ENCODE results near the gene MYZAP. TPM values are rescaled to one million over a fixed set of nuclear protein-coding genes. Genes with fewer than 3 reads are reported as not detected.

MYZAP gene
- total and polyA plus RNA-seq, 2 of the 13 experiments (the other 11 are each of a cell fraction or from before 2014, with no cell fraction given) = not detected

DNA sequence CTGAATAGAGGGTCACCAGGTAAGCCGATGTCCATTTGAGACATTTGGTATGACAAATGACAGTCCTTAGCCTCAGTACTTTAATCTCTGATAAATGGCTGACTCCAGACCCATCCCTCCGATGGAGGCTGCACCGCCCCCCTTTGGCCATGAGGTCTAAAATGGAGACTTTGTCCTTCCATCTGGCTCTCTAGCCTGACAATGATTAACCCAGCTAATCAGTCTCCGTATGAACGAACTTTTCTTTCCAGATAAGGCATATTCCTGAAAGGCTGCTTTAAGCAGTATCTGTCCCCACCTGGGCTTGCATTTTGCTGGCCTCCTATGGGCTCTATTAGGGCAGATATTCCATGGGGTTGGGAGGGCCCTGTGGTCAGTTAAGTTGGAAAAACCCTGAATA is 10.8 kb upstream of the MYZAP start (continued):
- TF ChIP-seq, protein P1, sequence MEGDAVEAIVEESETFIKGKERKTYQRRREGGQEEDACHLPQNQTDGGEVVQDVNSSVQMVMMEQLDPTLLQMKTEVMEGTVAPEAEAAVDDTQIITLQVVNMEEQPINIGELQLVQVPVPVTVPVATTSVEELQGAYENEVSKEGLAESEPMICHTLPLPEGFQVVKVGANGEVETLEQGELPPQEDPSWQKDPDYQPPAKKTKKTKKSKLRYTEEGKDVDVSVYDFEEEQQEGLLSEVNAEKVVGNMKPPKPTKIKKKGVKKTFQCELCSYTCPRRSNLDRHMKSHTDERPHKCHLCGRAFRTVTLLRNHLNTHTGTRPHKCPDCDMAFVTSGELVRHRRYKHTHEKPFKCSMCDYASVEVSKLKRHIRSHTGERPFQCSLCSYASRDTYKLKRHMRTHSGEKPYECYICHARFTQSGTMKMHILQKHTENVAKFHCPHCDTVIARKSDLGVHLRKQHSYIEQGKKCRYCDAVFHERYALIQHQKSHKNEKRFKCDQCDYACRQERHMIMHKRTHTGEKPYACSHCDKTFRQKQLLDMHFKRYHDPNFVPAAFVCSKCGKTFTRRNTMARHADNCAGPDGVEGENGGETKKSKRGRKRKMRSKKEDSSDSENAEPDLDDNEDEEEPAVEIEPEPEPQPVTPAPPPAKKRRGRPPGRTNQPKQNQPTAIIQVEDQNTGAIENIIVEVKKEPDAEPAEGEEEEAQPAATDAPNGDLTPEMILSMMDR (CRISPR knock-in tag; IDR thresholded peaks at IDR 0.05) = peak; percentile 47
- TF ChIP-seq, protein P2, sequence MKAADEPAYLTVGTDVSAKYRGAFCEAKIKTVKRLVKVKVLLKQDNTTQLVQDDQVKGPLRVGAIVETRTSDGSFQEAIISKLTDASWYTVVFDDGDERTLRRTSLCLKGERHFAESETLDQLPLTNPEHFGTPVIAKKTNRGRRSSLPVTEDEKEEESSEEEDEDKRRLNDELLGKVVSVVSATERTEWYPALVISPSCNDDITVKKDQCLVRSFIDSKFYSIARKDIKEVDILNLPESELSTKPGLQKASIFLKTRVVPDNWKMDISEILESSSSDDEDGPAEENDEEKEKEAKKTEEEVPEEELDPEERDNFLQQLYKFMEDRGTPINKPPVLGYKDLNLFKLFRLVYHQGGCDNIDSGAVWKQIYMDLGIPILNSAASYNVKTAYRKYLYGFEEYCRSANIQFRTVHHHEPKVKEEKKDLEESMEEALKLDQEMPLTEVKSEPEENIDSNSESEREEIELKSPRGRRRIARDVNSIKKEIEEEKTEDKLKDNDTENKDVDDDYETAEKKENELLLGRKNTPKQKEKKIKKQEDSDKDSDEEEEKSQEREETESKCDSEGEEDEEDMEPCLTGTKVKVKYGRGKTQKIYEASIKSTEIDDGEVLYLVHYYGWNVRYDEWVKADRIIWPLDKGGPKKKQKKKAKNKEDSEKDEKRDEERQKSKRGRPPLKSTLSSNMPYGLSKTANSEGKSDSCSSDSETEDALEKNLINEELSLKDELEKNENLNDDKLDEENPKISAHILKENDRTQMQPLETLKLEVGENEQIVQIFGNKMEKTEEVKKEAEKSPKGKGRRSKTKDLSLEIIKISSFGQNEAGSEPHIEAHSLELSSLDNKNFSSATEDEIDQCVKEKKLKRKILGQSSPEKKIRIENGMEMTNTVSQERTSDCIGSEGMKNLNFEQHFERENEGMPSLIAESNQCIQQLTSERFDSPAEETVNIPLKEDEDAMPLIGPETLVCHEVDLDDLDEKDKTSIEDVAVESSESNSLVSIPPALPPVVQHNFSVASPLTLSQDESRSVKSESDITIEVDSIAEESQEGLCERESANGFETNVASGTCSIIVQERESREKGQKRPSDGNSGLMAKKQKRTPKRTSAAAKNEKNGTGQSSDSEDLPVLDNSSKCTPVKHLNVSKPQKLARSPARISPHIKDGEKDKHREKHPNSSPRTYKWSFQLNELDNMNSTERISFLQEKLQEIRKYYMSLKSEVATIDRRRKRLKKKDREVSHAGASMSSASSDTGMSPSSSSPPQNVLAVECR (CRISPR knock-in tag; IDR thresholded peaks at IDR 0.05; ENCODE audit: borderline replicate concordance) = no peak
- TF ChIP-seq RORA (CRISPR knock-in tag; IDR thresholded peaks at IDR 0.05) = no peak
- TF ChIP-seq REXO4 (CRISPR knock-in tag; IDR thresholded peaks at IDR 0.05; ENCODE audit: borderline replicate concordance) = no peak
- TF ChIP-seq ZNF460 (CRISPR knock-in tag; IDR thresholded peaks at IDR 0.05; ENCODE audit: borderline replicate concordance) = no peak
- TF ChIP-seq SALL1 (CRISPR knock-in tag; IDR thresholded peaks at IDR 0.05) = 0 out of 2 replicates have a peak, but pooled peaks have one; percentile 10
- TF ChIP-seq, protein P3, sequence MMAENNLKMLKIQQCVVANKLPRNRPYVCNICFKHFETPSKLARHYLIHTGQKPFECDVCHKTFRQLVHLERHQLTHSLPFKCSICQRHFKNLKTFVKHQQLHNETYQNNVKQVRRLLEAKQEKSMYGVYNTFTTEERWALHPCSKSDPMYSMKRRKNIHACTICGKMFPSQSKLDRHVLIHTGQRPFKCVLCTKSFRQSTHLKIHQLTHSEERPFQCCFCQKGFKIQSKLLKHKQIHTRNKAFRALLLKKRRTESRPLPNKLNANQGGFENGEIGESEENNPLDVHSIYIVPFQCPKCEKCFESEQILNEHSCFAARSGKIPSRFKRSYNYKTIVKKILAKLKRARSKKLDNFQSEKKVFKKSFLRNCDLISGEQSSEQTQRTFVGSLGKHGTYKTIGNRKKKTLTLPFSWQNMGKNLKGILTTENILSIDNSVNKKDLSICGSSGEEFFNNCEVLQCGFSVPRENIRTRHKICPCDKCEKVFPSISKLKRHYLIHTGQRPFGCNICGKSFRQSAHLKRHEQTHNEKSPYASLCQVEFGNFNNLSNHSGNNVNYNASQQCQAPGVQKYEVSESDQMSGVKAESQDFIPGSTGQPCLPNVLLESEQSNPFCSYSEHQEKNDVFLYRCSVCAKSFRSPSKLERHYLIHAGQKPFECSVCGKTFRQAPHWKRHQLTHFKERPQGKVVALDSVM (CRISPR knock-in tag; IDR thresholded peaks at IDR 0.05) = 0 out of 2 replicates have a peak, but pooled peaks have one; percentile 14
- TF ChIP-seq, protein P4, sequence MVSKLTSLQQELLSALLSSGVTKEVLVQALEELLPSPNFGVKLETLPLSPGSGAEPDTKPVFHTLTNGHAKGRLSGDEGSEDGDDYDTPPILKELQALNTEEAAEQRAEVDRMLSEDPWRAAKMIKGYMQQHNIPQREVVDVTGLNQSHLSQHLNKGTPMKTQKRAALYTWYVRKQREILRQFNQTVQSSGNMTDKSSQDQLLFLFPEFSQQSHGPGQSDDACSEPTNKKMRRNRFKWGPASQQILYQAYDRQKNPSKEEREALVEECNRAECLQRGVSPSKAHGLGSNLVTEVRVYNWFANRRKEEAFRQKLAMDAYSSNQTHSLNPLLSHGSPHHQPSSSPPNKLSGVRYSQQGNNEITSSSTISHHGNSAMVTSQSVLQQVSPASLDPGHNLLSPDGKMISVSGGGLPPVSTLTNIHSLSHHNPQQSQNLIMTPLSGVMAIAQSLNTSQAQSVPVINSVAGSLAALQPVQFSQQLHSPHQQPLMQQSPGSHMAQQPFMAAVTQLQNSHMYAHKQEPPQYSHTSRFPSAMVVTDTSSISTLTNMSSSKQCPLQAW (CRISPR knock-in tag; IDR thresholded peaks at IDR 0.05) = peak; percentile 84
- no peak for TF ChIP-seq SCMH1 (CRISPR knock-in tag; IDR thresholded peaks at IDR 0.05; ENCODE audit: borderline replicate concordance)
- TF ChIP-seq NFE2L1 (CRISPR knock-in tag; IDR thresholded peaks at IDR 0.05; ENCODE audit: borderline replicate concordance) = no peak
- no peak for TF ChIP-seq ZNF550 (CRISPR knock-in tag; IDR thresholded peaks at IDR 0.05; ENCODE audit: borderline replicate concordance)
- no peak for TF ChIP-seq ZNF891 (CRISPR knock-in tag; IDR thresholded peaks at IDR 0.05)
- TF ChIP-seq ZFY (CRISPR knock-in tag; IDR thresholded peaks at IDR 0.05) = no peak
- TF ChIP-seq YY1 (IDR thresholded peaks at IDR 0.05; ENCODE audit: insufficient read depth, insufficient replicate concordance, low read depth, low read length) = peak; percentile 66
- no peak for TF ChIP-seq SOX6 (IDR thresholded peaks at IDR 0.05)
- 0 out of 2 replicates have a peak, but pooled peaks have one; percentile 10 for TF ChIP-seq SOX6 (CRISPR knock-in tag; IDR thresholded peaks at IDR 0.05)
- no peak for TF ChIP-seq TEAD2 (CRISPR knock-in tag; IDR thresholded peaks at IDR 0.05)
- TF ChIP-seq ZNF329 (CRISPR knock-in tag; IDR thresholded peaks at IDR 0.05; ENCODE audit: low read depth) = no peak
- peak; percentile 63 for TF ChIP-seq BCL6 (CRISPR knock-in tag; IDR thresholded peaks at IDR 0.05)
- TF ChIP-seq ZBTB21 (CRISPR knock-in tag; IDR thresholded peaks at IDR 0.05) = no peak
